Tibial nerve (tissue), 4 donors: ENCODE results near the gene ALOX5AP.

Experiments used
- CTCF ChIP-seq, 5 experiments: fragments of 200-600 bp in 3 of 5; fragments of 450-650 bp in 2 of 5; sonication (generic) in 3 of 5; IDR thresholded peaks; one replicate each; pipeline ENCODE4 v1.5.1; 2016 to 2019; ENCODE audit warnings: antibody characterized with exemption in 5 of 5, mild to moderate bottlenecking in 3 of 5, moderate library complexity in 2 of 5
- EP300 ChIP-seq, 2 donors: sonication (generic); formaldehyde crosslinking; IDR thresholded peaks; one replicate each; pipeline ENCODE4 v1.6.1; 2017; ENCODE audit warnings: antibody characterized with exemption in 2 of 2, mild to moderate bottlenecking in 1 of 2
- POLR2A ChIP-seq, 2 donors: fragments of 450-650 bp; IDR thresholded peaks; one replicate each; pipeline ENCODE4 v1.6.1; 2017; ENCODE audit warnings: antibody characterized with exemption in 2 of 2, mild to moderate bottlenecking in 2 of 2, moderate library complexity in 2 of 2

DNA sequence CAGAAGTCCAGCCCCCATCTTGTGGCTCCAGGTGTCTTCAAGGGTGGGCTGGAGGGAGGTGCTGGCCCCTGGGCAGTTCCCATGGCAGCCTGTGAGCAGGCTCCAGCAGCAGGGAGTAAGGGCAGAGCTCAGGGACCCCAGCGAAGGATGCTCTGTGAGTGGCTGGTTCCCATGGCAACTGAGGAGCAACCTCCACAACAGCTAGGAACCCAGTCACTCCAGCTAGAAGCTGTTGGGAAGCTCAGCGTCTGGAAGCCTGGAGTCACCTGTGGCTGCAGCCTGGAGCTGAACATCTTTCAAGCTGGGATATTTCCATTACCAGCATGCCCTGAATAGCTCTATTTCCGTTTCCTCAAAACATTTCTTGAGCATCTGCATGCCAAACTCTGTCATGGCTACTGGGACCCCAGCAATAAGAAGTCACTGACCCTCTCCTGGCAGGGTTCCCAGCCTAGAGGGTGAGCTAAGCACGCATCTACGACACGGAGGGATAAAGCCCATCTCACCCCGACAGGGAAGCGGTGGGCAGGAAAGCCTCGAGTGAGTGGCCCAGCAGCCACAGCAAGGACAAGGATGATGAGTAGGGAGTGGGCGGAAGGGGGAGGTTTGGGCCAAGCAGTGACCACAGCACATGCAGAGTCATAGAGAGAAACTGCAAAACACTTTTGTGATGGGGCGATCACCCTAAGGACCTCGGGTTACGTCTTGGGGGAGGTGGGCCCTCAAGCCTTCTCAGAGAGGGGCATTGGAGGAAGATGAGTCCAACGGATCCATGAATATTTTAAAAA, 52.6 kb downstream of the ALOX5AP start:
- no peak for TF ChIP-seq CTCF (IDR thresholded peaks at IDR 0.05)
- no peak for TF ChIP-seq POLR2A (IDR thresholded peaks at IDR 0.05)
- TF ChIP-seq EP300 (IDR thresholded peaks at IDR 0.05), result no peak
